ENCODE results near the gene ACOXL.

The ACOXL gene

GRCh38 chr2:110885256-110885655, 152.9 kb downstream of the ACOXL start:
- DNase-seq: no peak

GRCh38 chr2:110886826-110887573, 154.6 kb downstream of the ACOXL start:
- DNase-seq: no peak

GRCh38 chr2:110888411-110888810, 156.0 kb downstream of the ACOXL start:
- no peak for DNase-seq

- no peak for DNase-seq
These were observed 159.3 kb downstream of the ACOXL start for GRCh38 chr2:110891626-110892025.

GRCh38 chr2:110896226-110896625, 163.9 kb downstream of the ACOXL start:
- DNase-seq: no peak

GRCh38 chr2:110897966-110898365, 165.6 kb downstream of the ACOXL start:
- no peak for DNase-seq

- no peak for DNase-seq
These were observed 167.8 kb downstream of the ACOXL start for GRCh38 chr2:110900191-110900590.

GRCh38 chr2:110903548-110903947, 171.2 kb downstream of the ACOXL start:
- no peak for DNase-seq

- DNase-seq: no peak
These were observed 171.9 kb downstream of the ACOXL start for GRCh38 chr2:110904116-110904778.

- no peak for DNase-seq
These were observed 172.4 kb downstream of the ACOXL start for GRCh38 chr2:110904779-110905148.

- DNase-seq: no peak
These were observed 172.8 kb downstream of the ACOXL start for GRCh38 chr2:110905217-110905616.

GRCh38 chr2:110906613-110907298, 174.4 kb downstream of the ACOXL start:
- DNase-seq: no peak

GRCh38 chr2:110909501-110909900, 177.1 kb downstream of the ACOXL start:
- DNase-seq: no peak

GRCh38 chr2:110910423-110910822, 178.1 kb downstream of the ACOXL start:
- DNase-seq: no peak

- DNase-seq: no peak
These were observed 187.4 kb downstream of the ACOXL start for GRCh38 chr2:110919738-110920137.

GRCh38 chr2:110925479-110925878, 193.1 kb downstream of the ACOXL start:
- no peak for DNase-seq

GRCh38 chr2:110927526-110927925, 195.2 kb downstream of the ACOXL start:
- no peak for DNase-seq

GRCh38 chr2:110929528-110929927, 197.2 kb downstream of the ACOXL start:
- DNase-seq: no peak

GRCh38 chr2:110931648-110932047, 199.3 kb downstream of the ACOXL start:
- DNase-seq: no peak

GRCh38 chr2:110933420-110933819, 201.0 kb downstream of the ACOXL start:
- no peak for DNase-seq

GRCh38 chr2:110934948-110935347, 202.6 kb downstream of the ACOXL start:
- DNase-seq: no peak

GRCh38 chr2:110940376-110940910, 208.1 kb downstream of the ACOXL start:
- DNase-seq: no peak

- no peak for DNase-seq
These were observed 208.9 kb downstream of the ACOXL start for GRCh38 chr2:110941226-110941625.

Measured in DMS 273 treated with DMSO at 0.1 percent for 48 hours (cell line).